GM10266 (cell line): ENCODE data around the gene EYA2.
"Not testable (repeated sequence)": the region's sequence is repeated elsewhere in the genome, so short reads cannot be mapped to it uniquely, and the experiment has no call there.

Experiments used
- DNase-seq: peaks from one replicate; pipeline ENCODE4 v3.0.0; 2012; ENCODE audit errors: extremely low spot score
- CTCF ChIP-seq: IDR thresholded peaks from 2 replicates; pipeline ENCODE4 v1.5.1; 2012; ENCODE audit warnings: mild to moderate bottlenecking, low read depth; ENCODE audit not compliant: control insufficient read depth, insufficient read depth; ENCODE audit errors: missing control alignments

EYA2 gene

GRCh38 chr20:47198254-47198671 is 303.6 kb downstream of the EYA2 start:
- no peak for TF ChIP-seq CTCF
- DNase-seq = peak; percentile 32

GRCh38 chr20:47198996-47199552 is 304.4 kb downstream of the EYA2 start:
- TF ChIP-seq CTCF = no peak
- no peak for DNase-seq

- no peak for TF ChIP-seq CTCF
- no peak for DNase-seq
These were observed 306.6 kb downstream of the EYA2 start for GRCh38 chr20:47201074-47201730.

- no peak for TF ChIP-seq CTCF
- no peak for DNase-seq
These were observed 308.4 kb downstream of the EYA2 start for GRCh38 chr20:47202733-47203667.

GRCh38 chr20:47204008-47204849 is 309.6 kb downstream of the EYA2 start:
- DNase-seq = no peak
- TF ChIP-seq CTCF = no peak

- DNase-seq = not testable (repeated sequence)
These were observed 310.1 kb downstream of the EYA2 start for GRCh38 chr20:47204850-47205122.

- peak; percentile 81 for TF ChIP-seq CTCF
- peak; percentile 67 for DNase-seq
These were observed 311.0 kb downstream of the EYA2 start for GRCh38 chr20:47205577-47206123.

GRCh38 chr20:47206552-47206951 is 311.9 kb downstream of the EYA2 start:
- not testable (repeated sequence) for DNase-seq
